Astrocyte (in vitro differentiated cells and primary cell): ENCODE data around the gene PAPPA2. TPM values are rescaled to one million over a fixed set of nuclear protein-coding genes. Genes with fewer than 3 reads are reported as not detected.

Experiments used
- DNase-seq: peaks from one replicate; pipeline ENCODE4 v3.0.0-alpha.2; 2010; ENCODE audit warnings: low read depth
- FAIRE-seq: peaks from 2 replicates; lab custom pipeline; 2011; peaks lifted over from hg19 to GRCh38; lab: Jason Lieb, UNC
- H2AFZ ChIP-seq: 2 replicates; pipeline ENCODE4 v1.6.0; 2012; ENCODE audit warnings: low read depth, low read length, inconsistent platforms
- H3K27ac ChIP-seq: 2 replicates; pipeline ENCODE4 v1.5.1; 2011; ENCODE audit warnings: low read depth, low read length, inconsistent platforms
- H3K27me3 ChIP-seq: 2 replicates; pipeline ENCODE4 v1.6.0; 2011; ENCODE audit warnings: low read length, inconsistent platforms; ENCODE audit not compliant: insufficient read depth
- H3K36me3 ChIP-seq: 2 replicates; pipeline ENCODE4 v1.5.1; 2011; ENCODE audit warnings: low read length, inconsistent platforms; ENCODE audit not compliant: insufficient read depth
- H3K4me1 ChIP-seq: 2 replicates; pipeline ENCODE4 v1.5.1; 2011; ENCODE audit warnings: low read length, inconsistent platforms; ENCODE audit not compliant: insufficient read depth
- H3K4me2 ChIP-seq: 2 replicates; pipeline ENCODE4 v1.6.0; 2012; ENCODE audit warnings: low read length, inconsistent platforms
- H3K4me3 ChIP-seq: 2 replicates; pipeline ENCODE4 v1.5.1; 2011; ENCODE audit warnings: low read depth, mild to moderate bottlenecking, low read length, inconsistent platforms; ENCODE audit not compliant: insufficient read depth
- H3K79me2 ChIP-seq: 2 replicates; pipeline ENCODE4 v1.6.0; 2012; ENCODE audit warnings: mild to moderate bottlenecking, low read length, inconsistent platforms; ENCODE audit not compliant: insufficient read depth
- H3K9ac ChIP-seq: 2 replicates; pipeline ENCODE4 v1.6.0; 2012; ENCODE audit warnings: mild to moderate bottlenecking, low read length, inconsistent platforms
- H3K9me3 ChIP-seq: 2 replicates; pipeline ENCODE4 v1.5.1; 2012; ENCODE audit warnings: low read depth, mild to moderate bottlenecking, low read length, inconsistent platforms; ENCODE audit not compliant: insufficient read depth
- H4K20me1 ChIP-seq: 2 replicates; pipeline ENCODE4 v1.6.0; 2012; ENCODE audit warnings: low read length, inconsistent platforms; ENCODE audit not compliant: insufficient read depth
- H3K27ac Mint-ChIP-seq: one replicate; pipeline ENCODE4 v1.8.0; 2021; ENCODE audit warnings: mild to moderate bottlenecking, mixed read lengths; ENCODE audit not compliant: unreplicated experiment
- H3K27me3 Mint-ChIP-seq: one replicate; pipeline ENCODE4 v1.8.0; 2021; ENCODE audit warnings: low read depth, mixed read lengths; ENCODE audit not compliant: unreplicated experiment
- H3K36me3 Mint-ChIP-seq: one replicate; pipeline ENCODE4 v1.8.0; 2021; ENCODE audit warnings: low read depth, mixed read lengths; ENCODE audit not compliant: unreplicated experiment
- H3K4me1 Mint-ChIP-seq: one replicate; pipeline ENCODE4 v1.8.0; 2021; ENCODE audit warnings: low read depth, mixed read lengths; ENCODE audit not compliant: unreplicated experiment
- H3K4me3 Mint-ChIP-seq: one replicate; pipeline ENCODE4 v1.8.0; 2021; ENCODE audit warnings: mild to moderate bottlenecking, moderate library complexity, mixed read lengths; ENCODE audit not compliant: unreplicated experiment
- H3K9me3 Mint-ChIP-seq: one replicate; pipeline ENCODE4 v1.8.0; 2021; ENCODE audit warnings: mild to moderate bottlenecking, mixed read lengths; ENCODE audit not compliant: unreplicated experiment
- EZH2 ChIP-seq: IDR thresholded peaks from 2 replicates; pipeline ENCODE4 v1.6.1; 2012; ENCODE audit warnings: mild to moderate bottlenecking, low read length, inconsistent platforms; ENCODE audit not compliant: insufficient read depth
- total RNA-seq: library from RNA; stranded (reverse); gene quantifications from 2 replicates; pipeline ENCODE4 v1.2.1, GENCODE V29; 2021
- TF ChIP-seq, protein P1 (sequence below): IDR thresholded peaks from 2 replicates; pipeline ENCODE4 v1.5.1; 2011; ENCODE audit warnings: low read depth, mild to moderate bottlenecking, inconsistent platforms, low read length, moderate library complexity; ENCODE audit not compliant: insufficient read depth

The PAPPA2 gene
- total RNA-seq, 1 donor from 2014 or later: 19.0 TPM

DNA sequence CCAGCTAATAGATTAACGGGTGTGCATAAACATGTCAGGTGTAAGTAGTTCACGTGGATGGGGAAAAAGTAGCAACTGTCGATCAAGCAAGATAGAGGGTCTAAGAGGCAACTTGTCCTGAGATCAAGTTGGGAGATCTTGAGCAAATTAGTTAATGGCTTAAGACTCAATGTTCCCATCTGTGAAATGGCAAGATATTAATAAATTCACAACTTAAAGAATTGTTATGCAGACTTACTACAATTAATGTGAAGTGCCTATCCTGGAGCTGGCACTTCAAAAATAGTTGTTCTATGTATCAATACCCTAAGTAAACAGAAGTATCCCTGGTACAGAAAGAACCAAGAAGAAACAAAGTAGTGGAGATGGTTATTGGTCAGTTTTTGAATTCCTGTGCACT, 389.1 kb downstream of the PAPPA2 start:
- Histone ChIP-seq H3K9me3 (no peaks in the 10 kb centered on the region), H3K27ac (no peak overlapping the region), H2AFZ (no peak overlapping the region), H3K4me3 (no peak overlapping the region), H3K4me1 (no peaks in the 10 kb centered on the region), H3K79me2 (no peaks in the 10 kb centered on the region), H3K36me3 (no peaks in the 10 kb centered on the region), H3K4me2 (no peak overlapping the region), H4K20me1 (no peaks in the 10 kb centered on the region), H3K9ac (no peak overlapping the region), H3K27me3 (no peaks in the 10 kb centered on the region)
- FAIRE-seq: no peak
- peaks cover 1% of the 10 kb centered on the region for H3K4me1 Mint-ChIP-seq
- no peaks in the 10 kb centered on the region for H3K36me3 Mint-ChIP-seq
- H3K9me3 Mint-ChIP-seq: no peaks in the 10 kb centered on the region
- DNase-seq: no peak
- TF ChIP-seq, protein P1, sequence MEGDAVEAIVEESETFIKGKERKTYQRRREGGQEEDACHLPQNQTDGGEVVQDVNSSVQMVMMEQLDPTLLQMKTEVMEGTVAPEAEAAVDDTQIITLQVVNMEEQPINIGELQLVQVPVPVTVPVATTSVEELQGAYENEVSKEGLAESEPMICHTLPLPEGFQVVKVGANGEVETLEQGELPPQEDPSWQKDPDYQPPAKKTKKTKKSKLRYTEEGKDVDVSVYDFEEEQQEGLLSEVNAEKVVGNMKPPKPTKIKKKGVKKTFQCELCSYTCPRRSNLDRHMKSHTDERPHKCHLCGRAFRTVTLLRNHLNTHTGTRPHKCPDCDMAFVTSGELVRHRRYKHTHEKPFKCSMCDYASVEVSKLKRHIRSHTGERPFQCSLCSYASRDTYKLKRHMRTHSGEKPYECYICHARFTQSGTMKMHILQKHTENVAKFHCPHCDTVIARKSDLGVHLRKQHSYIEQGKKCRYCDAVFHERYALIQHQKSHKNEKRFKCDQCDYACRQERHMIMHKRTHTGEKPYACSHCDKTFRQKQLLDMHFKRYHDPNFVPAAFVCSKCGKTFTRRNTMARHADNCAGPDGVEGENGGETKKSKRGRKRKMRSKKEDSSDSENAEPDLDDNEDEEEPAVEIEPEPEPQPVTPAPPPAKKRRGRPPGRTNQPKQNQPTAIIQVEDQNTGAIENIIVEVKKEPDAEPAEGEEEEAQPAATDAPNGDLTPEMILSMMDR: no peak
- TF ChIP-seq EZH2: no peak
- H3K4me3 Mint-ChIP-seq: no peak overlapping the region
- no peak overlapping the region for H3K27ac Mint-ChIP-seq
- H3K27me3 Mint-ChIP-seq: peaks cover 4% of the 10 kb centered on the region

DNA sequence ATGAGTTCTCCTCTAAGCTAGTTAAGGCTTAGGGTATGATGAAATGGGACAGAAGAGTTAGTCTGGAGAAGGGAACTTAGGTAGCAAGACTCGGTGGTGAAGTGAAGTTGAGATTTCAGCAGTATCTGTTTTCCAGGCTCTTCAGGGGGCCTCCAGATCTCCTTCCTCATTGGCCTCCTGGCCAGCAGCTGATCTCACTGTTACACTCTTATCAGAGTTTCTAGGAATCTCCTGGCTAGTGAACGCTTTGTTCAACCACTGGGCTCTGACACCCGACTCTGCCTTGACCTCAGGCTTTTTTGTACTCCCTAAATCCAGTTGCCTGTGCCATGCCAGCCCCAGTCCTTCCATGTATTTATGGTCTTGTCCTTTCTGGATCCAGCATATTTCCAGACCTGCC, 390.5 kb downstream of the PAPPA2 start:
- Mint-ChIP-seq H3K36me3 (no peaks in the 10 kb centered on the region), H3K9me3 (no peaks in the 10 kb centered on the region), H3K27ac (no peak overlapping the region), H3K4me1 (peaks cover 5% of the 10 kb centered on the region), H3K4me3 (no peak overlapping the region), H3K27me3 (peaks cover 5% of the 10 kb centered on the region)
- DNase-seq (no peak), FAIRE-seq (no peak)
- Histone ChIP-seq H3K9ac (no peak overlapping the region), H3K4me1 (no peaks in the 10 kb centered on the region), H3K4me3 (no peak overlapping the region), H4K20me1 (no peaks in the 10 kb centered on the region), H3K4me2 (no peak overlapping the region), H2AFZ (no peak overlapping the region), H3K27ac (no peak overlapping the region), H3K79me2 (no peaks in the 10 kb centered on the region), H3K27me3 (no peaks in the 10 kb centered on the region), H3K36me3 (no peaks in the 10 kb centered on the region), H3K9me3 (no peaks in the 10 kb centered on the region)
- TF ChIP-seq, protein P1: no peak
- TF ChIP-seq EZH2: no peak

DNA sequence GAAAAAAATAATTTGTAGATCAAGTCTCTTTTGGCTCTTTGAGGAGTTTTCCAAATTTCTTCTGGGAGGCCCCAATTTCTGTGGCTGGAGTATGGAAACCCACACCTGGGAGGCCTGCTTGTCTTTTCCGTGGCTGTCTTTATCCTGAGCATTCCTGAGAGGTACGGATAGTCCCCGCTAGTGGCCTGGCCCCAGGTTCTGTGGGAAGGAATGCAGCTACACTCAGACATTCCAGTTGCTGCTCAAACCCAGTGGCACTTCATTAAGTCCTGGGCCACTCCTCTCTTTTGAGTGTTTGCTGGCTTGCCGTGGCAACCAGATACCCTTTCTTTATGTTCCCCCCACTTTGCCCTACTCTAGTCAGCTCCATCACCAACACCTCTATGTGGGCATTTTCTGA, 391.1 kb downstream of the PAPPA2 start:
- no peak overlapping the region for H3K4me3 ChIP-seq
- no peaks in the 10 kb centered on the region for H4K20me1 ChIP-seq
- H3K79me2 ChIP-seq: no peaks in the 10 kb centered on the region
- H3K9me3 ChIP-seq: no peaks in the 10 kb centered on the region
- no peaks in the 10 kb centered on the region for H3K36me3 ChIP-seq
- H3K27me3 ChIP-seq: no peaks in the 10 kb centered on the region
- no peak for FAIRE-seq
- no peak overlapping the region for H3K4me3 Mint-ChIP-seq
- no peak for TF ChIP-seq EZH2
- TF ChIP-seq, protein P1: no peak
- no peak overlapping the region for H3K9ac ChIP-seq
- H2AFZ ChIP-seq: no peak overlapping the region
- H3K27ac ChIP-seq: no peak overlapping the region
- H3K27me3 Mint-ChIP-seq: peaks cover 4% of the 10 kb centered on the region
- no peak overlapping the region for H3K4me2 ChIP-seq
- no peaks in the 10 kb centered on the region for H3K36me3 Mint-ChIP-seq
- no peaks in the 10 kb centered on the region for H3K4me1 ChIP-seq
- DNase-seq: no peak
- H3K27ac Mint-ChIP-seq: no peak overlapping the region
- H3K4me1 Mint-ChIP-seq: peaks cover 5% of the 10 kb centered on the region
- H3K9me3 Mint-ChIP-seq: no peaks in the 10 kb centered on the region
